Activated gamma-delta T cell treated with anti-CD3 and anti-CD28 coated beads, Interleukin-2, amount 50 U/mL, for 16 hours (primary cell): ENCODE measurements around the gene FADS6.
A peak's percentile ranks its signal among the peaks of the same experiment; 100 is the strongest.

Experiments
- DNase-seq: peaks from one replicate; pipeline ENCODE4 v3.0.0-alpha.2; 2020; ENCODE audit warnings: low read depth

FADS6 gene, protein sequence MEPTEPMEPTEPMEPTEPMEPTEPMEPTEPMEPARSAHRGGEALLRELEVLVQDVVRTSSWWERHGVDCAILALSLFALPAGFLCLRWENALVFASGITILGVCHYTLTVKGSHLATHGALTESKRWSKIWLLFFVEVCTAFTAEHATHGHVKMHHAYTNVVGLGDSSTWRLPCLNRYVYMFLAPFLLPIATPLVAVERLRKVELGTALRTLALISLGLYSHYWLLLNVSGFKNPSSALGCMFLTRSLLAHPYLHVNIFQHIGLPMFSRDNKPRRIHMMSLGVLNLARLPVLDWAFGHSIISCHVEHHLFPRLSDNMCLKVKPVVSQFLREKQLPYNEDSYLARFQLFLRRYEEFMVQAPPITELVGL

DNA sequence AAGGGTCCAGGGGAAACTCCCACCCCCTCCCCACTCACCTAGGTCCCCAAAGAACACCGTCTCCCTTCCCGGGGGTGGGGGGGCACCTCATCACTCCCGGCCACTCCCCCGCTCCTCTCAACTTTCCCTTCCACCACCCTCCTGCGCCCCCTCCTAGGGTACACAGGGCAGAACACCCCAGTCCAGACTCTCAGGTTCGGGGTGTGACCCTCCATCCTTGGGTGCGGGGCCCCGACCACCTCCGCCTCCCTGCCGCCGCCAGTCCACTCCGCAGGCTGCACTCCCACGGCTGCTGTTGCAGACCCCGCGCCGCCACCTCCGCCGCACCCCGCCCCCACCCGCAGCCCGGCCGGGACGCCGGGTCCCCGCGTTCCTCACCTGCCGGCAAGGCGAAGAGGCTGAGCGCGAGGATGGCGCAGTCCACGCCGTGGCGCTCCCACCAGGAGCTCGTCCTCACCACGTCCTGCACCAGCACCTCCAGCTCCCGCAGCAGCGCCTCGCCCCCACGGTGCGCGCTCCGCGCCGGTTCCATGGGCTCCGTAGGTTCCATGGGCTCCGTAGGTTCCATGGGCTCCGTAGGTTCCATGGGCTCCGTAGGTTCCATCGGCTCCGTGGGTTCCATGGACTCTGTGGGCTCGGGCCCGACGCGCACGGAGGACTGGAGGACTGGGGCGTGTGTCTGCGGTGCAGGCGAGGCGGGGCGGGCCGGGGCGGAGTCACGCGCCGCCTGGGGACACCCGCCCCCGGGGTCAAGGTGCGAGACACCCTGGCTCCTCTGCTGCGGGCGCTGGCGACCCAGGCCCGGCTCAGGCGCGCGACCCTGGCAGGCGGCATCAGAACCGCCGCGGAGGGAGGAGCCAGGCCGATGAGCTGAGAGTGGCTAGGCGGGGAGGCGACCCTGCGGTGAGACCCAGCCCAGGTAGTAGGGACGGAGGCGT is at the start of gene FADS6:
Gene FADS6 (minus strand): TSS at position 660 of the 938 bp plus-strand sequence. CDS start 38 bp downstream, at position 622.
- DNase-seq, result no peak

DNA sequence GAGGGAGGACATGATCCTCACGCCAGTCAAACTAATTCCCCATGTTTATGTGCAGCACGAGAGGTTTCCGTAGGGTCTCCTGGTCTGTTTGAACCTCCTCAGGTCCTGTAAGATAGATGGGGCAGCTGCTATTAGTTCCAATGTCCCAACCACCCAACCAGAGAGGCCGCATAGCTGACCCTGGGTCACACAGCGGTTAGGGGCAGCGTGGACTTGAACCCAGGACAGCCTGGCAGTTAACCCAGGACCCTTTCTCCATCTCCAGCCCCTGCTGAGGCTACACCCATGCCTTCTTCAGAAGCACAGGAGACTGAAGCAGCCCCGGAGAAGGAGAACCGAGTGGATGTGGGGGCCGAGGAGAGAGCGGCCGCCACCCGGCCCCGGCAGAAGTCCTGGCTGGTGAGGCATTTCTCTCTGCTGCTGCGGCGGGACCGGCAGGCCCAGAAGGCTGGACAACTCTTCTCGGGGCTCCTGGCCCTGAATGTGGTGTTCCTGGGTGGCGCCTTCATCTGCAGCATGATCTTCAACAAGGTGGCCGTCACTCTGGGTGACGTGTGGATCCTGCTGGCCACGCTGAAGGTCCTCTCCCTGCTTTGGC is 47.8 kb upstream of the FADS6 start:
- no peak for DNase-seq

DNA sequence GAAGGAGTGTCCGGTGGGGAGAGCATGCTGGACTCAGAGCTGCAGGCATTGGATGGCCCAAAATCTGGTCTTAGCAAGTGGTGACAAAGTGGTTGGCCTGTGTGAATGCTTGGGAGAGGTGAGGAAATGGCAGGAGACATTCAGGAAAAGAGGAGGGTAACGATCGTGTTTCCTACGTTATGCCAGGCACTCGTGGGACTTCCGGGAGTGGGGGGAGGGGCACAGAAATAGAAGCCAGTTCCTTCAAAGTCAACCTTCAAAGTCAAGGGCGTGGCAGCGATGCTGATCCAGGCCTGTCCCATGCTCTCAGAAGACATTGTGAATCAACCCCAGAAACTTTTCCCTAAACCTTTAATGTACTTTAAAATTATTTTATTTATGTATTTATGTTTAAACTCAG is 46.1 kb upstream of the FADS6 start:
- no peak for DNase-seq

DNA sequence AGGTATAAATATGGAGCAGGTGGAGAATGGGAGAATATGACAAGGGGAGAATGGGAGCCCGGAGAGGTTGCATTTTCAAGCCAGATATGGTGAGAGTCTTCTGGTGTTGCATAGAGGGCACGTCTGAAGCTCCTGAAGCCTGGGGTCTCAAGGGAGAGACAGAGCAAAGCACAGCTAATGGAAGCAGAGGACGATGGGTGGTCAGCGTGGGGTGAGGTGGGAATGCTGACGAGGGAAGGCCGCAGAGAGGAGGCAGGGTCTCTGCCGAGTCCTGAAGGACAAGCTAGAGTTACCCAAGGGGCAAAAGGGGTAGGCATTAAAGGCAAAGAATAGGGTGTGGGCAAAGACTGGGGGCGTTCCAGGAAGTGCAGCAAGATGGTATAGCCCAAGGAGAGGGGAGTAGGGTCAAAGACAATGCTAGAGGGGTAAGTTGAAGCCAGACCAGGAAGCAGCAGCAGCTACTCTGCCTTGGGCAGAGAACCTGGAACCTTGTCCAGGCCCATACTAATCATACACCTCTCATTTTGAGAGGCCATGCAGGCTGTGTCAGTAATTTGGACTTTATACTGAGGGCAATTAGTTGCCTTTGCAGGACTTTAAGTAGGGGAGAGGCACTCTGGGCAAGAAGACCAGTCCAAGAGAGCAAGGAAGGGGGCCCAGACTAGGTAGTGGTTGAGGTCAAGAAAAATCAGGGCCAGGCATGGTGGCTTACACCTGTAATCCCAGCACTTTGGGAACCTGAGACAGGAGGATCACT is 44.9 kb upstream of the FADS6 start:
- DNase-seq, result no peak

DNA sequence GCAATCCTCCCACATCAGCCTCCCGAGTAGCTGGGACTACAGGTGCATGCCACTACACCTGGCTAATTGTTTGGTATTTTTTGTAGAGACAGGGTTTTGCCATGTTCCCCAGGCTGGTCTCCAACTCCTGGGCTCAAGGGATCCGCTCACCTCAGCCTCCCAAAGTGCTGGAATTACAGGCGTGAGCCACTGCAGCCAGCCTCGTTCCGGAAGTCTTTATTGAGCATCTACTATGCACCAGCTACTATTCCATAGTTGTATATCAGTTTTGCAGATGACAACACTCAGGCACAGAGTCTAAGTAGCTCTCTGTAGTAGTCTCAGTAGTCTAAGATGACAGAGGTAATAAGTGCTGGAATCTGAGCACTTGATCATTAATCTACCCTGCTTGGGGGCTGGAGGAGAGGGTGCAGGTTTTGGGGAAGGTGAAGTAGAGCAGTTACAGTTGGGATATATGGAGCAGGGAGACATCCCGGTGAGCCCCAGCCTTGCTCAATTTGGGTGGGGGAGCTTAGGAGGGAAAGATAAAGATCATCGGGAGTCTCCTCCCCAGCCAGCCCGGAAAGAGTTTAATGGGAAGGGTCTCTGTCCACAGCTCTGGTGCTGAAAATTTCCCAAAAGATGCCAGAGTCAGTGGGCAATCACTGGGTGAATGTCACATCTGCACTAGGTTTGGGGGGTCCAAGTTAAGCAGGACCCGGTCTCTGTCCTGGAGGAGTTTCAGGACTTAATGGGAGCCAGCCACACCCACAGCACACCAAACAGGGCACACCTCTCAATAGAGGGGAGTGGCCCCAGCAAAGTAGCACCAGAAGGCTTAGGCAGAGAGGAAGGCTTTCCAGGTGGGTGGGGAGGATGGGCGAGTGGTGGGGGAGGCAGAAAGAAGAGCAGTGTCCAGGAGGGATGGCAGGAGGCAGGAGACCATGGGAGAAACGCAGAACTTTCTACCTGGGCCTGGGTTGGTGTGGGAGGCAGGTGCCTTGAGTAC is 43.9 kb upstream of the FADS6 start:
- no peak for DNase-seq

DNA sequence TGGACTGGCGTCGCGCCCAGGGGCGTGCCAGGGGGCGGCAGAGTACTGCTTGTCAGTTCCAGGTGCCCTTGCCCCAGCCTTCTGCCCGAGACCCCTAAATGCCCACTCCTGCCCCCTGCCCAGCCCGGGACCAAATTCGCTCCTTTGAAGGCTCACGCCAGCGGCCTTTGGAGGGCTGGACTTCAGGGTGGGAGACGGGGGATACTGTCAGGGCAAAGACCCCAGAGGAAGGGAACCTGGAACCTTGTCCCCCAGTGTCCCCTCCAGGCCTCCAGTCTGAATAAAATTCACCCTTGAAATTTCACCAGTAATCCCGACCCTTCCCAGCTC is 43.0 kb upstream of the FADS6 start:
- DNase-seq, result no peak

DNA sequence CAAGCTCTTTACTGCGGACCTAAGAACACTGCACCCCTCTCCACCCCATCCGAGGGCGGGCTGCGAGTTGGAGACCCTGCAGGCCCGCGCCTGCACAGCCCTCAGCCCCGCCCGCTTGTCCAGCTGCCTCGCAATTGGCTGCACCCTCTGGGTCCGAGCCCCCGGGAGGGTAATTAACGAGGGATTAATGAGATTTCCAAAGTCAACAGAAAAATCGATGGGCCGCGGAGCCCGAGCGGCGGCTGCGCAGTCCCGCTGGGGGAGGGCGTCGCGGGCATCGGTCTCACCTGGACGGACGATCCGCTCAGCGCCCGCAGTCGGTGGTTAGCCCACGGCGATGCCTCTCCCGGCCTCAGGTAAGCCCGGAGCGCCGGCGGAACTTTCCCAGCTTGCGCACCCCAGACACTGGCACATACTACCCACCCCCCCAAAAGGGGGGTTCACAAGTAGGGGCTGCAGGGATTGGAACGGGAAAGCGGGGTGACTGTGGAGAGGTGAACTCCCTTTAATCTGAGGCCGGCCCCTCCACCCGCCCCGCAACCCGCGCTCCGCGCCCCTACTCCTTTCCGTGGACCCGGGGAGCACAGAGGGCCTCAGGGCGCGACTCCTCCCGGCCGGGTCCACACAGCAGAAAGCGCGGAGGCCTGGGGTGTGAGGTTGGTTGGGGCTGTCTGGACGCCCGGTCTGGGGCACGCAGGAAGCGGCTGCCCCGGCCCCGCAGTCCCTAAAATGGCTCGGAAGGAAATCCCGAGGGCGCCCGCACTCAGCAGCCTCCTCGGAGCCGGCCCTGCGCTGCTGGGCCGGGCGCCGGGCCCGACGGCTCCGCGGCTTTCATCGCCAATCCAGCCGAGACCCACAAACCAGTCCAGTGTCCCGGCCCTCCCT is 42.4 kb upstream of the FADS6 start, which contains the start of gene OTOP3:
Gene OTOP3 (plus strand): TSS at position 314 of the 885 bp plus-strand sequence. CDS start 24 bp downstream, at position 338.
- DNase-seq, result no peak

DNA sequence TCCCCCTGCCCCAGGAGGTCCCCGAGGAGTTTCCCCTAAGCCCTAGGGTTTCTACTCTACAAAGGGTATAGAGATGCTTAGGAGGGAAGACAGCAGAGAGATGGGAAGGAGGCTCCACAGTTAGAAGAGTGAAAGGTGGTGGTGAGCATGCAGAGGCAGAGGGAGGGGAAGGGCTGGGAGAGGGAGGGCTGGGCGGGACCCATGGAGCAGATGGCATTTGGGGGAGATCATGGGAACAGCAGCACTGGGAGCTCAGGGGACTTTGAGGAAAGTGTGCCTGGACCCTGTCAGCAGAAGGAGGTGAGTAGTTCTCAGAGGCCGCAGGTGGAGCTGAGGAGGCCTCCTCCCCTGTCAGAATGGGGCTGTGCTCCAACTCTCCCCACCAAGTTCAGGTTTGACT is 41.6 kb upstream of the FADS6 start:
- DNase-seq, result no peak

DNA sequence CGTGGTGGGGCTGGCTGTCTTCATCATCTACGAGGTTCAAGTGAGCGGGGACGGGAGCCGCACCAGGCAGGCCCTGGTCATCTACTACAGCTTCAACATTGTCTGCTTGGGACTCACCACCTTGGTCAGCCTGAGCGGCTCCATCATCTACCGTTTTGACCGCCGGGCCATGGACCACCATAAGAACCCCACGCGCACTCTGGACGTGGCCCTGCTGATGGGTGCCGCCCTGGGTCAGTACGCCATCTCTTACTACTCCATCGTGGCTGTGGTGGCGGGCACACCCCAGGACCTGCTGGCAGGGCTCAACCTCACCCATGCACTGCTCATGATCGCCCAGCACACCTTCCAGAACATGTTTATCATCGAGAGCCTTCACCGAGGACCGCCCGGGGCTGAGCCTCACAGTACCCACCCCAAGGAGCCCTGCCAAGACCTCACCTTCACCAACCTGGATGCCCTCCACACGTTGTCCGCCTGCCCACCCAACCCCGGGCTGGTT is 37.2 kb upstream of the FADS6 start:
- no peak for DNase-seq

DNA sequence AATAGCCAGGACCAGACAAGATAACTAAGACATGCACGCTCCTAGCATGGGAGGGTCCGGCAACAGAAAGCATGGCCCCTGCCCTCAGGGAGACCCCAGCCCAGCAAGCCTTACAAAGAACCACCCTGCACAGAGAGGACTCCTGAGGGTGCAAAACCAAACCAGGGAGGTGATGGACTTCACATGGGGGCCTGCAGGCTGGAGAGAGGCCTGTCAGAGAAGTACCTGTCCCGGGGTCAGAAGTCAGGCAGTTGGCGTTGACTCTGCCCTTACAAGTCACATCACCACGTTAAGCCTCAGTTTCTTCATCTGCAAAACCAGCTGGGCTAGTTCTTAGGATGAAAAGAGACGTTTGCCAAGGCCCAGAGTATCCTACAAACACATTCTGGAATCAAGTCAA is 35.4 kb upstream of the FADS6 start:
- no peak for DNase-seq

DNA sequence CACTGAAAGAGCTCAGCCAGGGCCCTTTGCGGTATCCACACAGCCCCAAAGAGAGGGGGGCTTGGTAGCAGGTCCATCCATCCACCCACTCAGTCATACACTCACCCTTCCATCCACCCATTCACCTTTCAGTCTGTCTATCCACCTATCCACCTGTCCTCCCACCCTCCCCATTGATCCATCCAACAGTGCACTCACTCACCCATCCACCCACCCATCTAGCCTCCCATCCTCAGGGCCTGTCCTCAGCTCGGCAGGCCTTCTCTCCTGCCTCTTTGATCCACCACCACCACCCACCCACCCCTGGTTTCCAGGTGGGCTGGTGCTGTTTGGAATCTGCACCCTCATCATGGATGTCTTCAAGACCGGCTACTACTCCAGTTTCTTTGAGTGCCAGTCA is 31.8 kb upstream of the FADS6 start:
- DNase-seq, result no peak

DNA sequence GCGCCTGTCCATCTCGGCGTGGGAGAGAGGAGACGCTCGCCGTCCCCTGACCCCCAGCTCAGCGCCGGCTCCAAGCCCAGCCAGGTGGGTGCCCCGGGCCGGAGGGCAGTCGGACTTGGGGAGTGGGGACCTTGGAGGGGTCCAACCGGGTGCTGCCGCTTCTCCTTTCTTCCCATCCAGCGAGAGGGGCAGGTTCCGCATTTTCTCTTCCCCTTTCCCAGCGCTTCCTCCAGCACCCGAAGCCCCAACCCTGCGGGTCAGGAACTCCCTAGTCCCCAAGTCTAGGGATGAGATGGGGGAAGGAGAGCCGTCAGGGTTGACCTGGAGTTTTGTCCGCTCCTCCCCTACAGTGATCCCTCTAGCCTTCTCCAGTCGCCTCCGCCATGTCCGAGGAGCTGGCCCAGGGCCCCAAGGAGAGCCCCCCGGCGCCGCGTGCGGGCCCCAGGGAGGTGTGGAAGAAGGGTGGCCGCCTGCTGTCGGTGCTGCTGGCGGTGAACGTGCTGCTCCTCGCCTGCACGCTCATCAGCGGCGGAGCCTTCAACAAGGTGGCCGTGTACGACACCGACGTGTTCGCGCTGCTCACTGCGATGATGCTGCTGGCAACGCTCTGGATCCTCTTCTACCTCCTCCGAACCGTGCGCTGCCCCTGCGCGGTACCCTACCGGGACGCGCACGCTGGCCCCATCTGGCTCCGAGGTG is 31.0 kb upstream of the FADS6 start, which contains the start of gene OTOP2:
Gene OTOP2 (plus strand): TSS at position 24 of the 699 bp plus-strand sequence. CDS start 360 bp downstream, at position 384.
- DNase-seq, result no peak

DNA sequence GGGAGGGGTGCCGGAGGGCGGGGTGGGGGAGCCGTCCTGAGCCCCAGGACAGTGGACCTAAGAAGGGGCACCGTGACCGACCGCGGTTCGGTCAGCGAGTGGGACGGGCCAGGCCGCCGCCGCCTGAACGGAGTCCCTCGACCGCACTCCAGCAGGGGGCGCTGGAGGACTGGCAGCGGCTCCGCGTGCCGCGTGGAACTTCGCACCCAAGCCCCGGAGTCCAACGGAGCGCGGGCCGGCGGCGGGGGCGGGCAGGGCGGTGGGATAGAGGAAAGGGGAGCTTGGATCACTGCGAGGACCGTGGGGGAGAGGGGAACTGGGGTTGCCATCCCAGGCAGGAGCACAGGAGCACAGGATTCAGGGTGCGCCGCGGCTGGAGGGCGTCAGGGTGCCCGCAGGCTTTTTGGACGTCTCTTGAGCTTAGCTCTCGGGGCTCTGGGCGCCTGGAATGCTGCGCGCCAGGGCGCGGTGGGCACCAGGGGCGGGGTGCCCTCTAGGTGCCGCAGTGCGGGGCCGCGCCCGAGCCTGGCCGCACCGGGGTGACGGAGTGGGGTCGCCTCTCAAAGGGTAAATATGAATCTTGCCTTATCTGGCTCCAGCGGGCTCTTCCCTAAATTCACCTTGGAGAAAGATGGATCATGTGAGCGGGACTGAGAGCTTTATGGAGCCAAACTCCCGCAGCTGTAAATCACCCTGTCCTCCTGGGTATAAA is 30.3 kb upstream of the FADS6 start:
- DNase-seq, result peak; percentile 49

DNA sequence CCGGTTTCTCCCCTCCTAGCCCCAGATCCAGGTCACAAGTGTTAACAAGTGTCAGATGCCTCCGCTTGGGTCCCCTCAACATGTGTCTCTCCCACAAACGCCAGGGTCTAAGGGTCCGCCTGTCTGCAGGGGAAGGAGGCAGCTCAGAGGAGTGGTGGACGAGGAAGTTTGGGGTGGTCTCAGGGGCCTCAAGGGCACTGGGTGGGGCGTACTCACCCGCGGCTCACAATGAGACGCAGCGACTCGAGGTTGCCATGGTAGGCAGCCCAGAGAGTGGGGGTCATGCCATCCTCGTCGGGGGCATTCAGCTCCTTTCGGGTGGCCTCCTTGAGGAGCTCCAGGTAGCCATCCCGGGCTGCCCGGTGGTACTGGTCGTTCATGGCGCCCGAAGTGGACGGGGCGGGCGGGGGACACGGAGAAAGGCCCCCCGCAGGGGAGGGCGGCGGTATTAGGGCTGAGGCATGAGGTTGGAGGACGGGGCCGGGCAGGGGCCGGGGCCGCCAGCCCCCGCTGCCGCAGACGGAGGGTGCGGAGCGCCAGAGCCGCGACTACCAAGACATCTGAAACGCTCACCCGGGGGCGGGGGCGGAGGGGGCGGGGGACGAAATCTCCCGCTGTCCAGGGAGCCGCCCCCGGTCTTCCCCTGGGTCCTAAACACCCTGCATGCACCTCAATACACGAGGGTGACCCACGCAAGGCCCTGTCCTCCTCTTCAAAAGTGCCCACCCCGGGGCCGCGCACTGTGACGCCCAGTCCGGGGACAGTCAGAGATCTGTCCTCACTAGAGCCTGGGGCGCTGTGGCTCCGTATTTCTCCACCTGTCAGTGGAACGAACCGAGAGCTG is 29.5 kb upstream of the FADS6 start, which contains the start of gene USH1G:
Gene USH1G (minus strand): TSS at position 562 of the 844 bp plus-strand sequence. CDS start 182 bp downstream, at position 380.
- DNase-seq, result no peak

DNA sequence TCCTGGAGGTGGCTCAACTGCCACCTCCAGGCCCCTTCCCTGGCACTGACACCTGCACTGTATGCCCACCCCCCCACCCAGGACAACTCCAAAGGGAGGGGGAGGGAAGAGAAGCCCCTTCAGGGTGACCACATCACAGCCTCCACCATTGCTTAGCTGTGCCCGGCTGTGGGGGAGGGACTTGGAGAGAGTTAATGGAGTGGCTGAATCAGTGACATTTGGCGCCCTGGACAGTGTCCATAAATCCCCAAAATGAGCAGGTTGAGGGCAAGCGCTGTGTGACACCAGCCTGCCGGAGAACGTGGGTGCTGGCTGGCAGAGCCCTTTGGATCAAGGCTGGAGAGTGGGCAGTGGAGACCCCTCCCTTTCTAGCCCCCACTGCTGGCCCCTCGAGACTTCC is 28.7 kb upstream of the FADS6 start:
- DNase-seq, result no peak

DNA sequence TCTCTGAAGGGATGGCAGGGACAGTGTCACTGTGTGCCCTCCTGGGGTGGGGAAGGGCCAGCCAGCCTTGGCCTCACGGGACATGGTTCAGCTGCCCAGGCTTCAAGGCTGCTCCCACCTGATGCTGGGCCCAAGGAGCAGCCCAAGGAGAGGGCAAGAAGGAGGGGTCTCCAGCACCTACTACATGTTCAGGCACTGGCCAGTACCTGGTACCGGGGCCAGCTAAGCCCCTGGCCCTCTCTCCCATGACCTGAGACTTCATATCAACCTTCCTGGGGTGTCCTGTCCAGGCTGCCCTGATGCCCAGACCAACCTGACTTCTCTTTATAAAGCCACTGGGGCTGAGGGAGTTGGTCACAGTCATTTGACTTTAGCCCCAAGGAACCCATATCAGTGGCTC is 28.3 kb upstream of the FADS6 start:
- DNase-seq, result no peak
